Common myeloid progenitor, CD34-positive (primary cell): ENCODE data around the gene HOXC11.

ENCODE experiments used
- CTCF ChIA-PET: fragments of 350-600 bp; sonication (Branson Sonifier 250); formaldehyde crosslinking; loops from one replicate; lab custom pipeline; 2021; ENCODE audit warnings: antibody characterized with exemption; lab: Charles Lee
- POLR2A ChIA-PET: fragments of 350-600 bp; sonication (Branson Sonifier 250); formaldehyde crosslinking; loops from one replicate; lab custom pipeline; 2021; ENCODE audit warnings: antibody characterized with exemption; lab: Charles Lee
- DNase-seq, 3 donors: peaks; one replicate each; pipeline versions ENCODE4 v3.0.0 to v3.0.0-alpha.2; 2013
- H3K27ac ChIP-seq, 2 experiments: 1 replicate in 1 of 2; 2 replicates in 1 of 2; pipeline ENCODE4 v1.7.0; 2013; ENCODE audit warnings: inconsistent platforms in 2 of 2, low read length in 2 of 2, mild to moderate bottlenecking in 2 of 2, low read depth in 1 of 2, moderate library complexity in 1 of 2; ENCODE audit not compliant: severe bottlenecking in 2 of 2, insufficient read depth in 1 of 2, poor library complexity in 1 of 2
- H3K27me3 ChIP-seq, 5 experiments: replicated peaks in 2 of 5; 1 replicate in 3 of 5; 2 replicates in 2 of 5; pipeline versions ENCODE4 v1.6.1 to v1.7.0; 2013; ENCODE audit warnings: low read length in 4 of 5, mild to moderate bottlenecking in 2 of 5, moderate library complexity in 2 of 5, inconsistent platforms in 1 of 5; ENCODE audit not compliant: insufficient read depth in 5 of 5, control insufficient read depth in 4 of 5
- H3K36me3 ChIP-seq, 4 experiments: 1 replicate in 2 of 4; 2 replicates in 2 of 4; pipeline versions ENCODE4 v1.6.1 to v1.7.0; 2013; ENCODE audit warnings: low read length in 3 of 4, control low read depth in 1 of 4, mild to moderate bottlenecking in 1 of 4; ENCODE audit not compliant: control insufficient read depth in 4 of 4, insufficient read depth in 4 of 4
- H3K4me1 ChIP-seq, 4 experiments: 1 replicate in 3 of 4; 2 replicates in 1 of 4; pipeline versions ENCODE4 v1.6.1 to v1.7.1; 2013; ENCODE audit warnings: low read length in 3 of 4, mild to moderate bottlenecking in 3 of 4, control low read depth in 1 of 4, inconsistent platforms in 1 of 4, moderate library complexity in 1 of 4; ENCODE audit not compliant: control insufficient read depth in 4 of 4, insufficient read depth in 4 of 4; ENCODE audit errors: control extremely low read depth in 1 of 4
- H3K4me3 ChIP-seq, 7 experiments: 1 replicate in 4 of 7; 2 replicates in 3 of 7; pipeline versions ENCODE4 v1.5.1 to v1.7.0; 2013; ENCODE audit warnings: mild to moderate bottlenecking in 7 of 7, low read length in 6 of 7, moderate library complexity in 6 of 7, inconsistent platforms in 2 of 7, low read depth in 2 of 7, control low read depth in 1 of 7; ENCODE audit not compliant: insufficient read depth in 4 of 7, control insufficient read depth in 1 of 7; ENCODE audit errors: extremely low read depth in 1 of 7
- H3K9me3 ChIP-seq, 5 experiments: 1 replicate in 4 of 5; 2 replicates in 1 of 5; pipeline versions ENCODE4 v1.6.1 to v1.7.1; 2013; ENCODE audit warnings: low read length in 4 of 5, mild to moderate bottlenecking in 2 of 5, inconsistent platforms in 1 of 5, low read depth in 1 of 5, moderate library complexity in 1 of 5; ENCODE audit not compliant: control insufficient read depth in 4 of 5, insufficient read depth in 2 of 5; ENCODE audit errors: control extremely low read depth in 1 of 5
- WGBS: methylation state at CpG from one replicate; pipeline ENCODE4 v1.1.5; 2013; ENCODE audit not compliant: insufficient coverage; 5-methylcytosine and 5-hydroxymethylcytosine counted together

Gene HOXC11

DNA sequence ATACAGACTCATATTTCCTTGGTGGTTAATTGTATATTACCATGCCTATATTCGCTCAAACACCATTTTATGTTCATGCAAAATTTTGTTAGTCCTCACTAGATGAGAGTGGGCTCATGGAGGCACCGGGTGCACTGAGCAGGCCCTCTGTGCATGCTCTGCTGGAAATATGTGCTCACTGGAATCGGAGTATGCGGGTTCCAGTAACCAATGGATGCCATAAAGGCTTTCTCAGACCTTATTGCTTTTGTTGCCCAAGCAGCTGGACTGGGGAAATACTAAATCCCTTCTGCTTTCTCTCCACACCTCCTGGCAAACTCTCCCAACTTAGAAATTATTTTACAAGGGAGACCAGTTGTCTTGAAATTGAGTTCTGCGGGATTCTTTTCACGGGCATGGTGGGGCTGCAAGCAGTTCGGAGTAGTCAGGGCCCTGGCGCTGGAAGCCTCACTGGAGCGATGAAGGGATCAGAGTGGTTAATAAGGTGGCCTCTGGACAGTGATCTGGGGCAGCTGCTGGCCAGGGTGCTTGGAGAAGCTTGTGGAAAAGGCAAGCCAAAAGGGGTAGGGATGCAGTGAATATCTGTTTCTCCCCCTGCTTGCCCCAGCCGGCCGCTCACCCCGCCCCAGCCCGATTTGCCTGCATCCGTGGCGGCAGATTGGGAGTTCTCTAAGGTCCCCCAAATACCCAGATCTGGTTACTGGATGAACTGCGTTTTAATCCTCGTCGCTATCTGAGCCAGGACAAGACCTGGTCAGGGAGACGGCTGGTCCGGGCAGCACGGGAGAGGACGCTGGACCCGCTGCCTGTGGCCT lies 47.9 kb downstream of the HOXC11 start:
- POLR2A ChIA-PET: no interaction called here
- Histone ChIP-seq H3K27me3 (peaks cover 9 to 97% (median 47%) of the 10 kb centered on the region in 5 experiments), H3K36me3 (no peaks in the 10 kb centered on the region), H3K9me3 (peaks cover 0 to 4% (median 0%) of the 10 kb centered on the region in 5 experiments), H3K4me1 (peaks cover 0 to 15% (median 9%) of the 10 kb centered on the region in 4 experiments), H3K27ac (no peak overlapping the region), H3K4me3 (no peak overlapping the region)
- no peak for DNase-seq
- CTCF ChIA-PET: no interaction called here
- WGBS: 63% methylated on average over 16 of the region's 23 CpGs

DNA sequence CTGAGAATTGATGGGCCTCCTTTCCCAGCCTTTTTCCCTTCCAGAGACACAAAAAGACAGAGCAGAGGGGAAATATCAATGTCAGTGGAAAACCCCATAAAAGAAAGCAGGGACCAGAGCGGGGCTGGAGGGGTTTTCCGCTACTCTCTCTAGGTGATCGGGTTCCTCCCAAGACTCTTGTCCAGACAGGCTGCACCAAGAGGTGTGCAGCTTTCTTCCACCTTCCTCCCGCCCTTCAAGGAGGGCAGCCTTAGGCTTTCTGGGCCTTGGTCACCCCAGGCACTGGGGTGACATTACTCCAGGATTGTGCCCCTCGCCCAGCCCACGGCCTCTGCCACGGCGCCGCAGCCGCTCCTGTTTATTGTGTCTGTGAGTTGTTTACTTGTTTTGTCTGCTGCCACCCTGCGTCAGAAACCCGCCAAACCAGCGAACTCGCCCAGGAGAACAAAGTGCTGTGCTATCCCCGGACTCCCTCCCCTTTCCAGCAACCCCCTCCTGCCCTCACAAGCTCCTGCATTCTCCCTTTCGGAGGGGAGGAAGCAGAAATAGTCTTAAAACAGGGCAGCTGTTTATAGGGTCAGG lies 48.6 kb downstream of the HOXC11 start:
- H3K27ac ChIP-seq: no peak overlapping the region
- H3K4me1 ChIP-seq: peaks cover 0 to 15% (median 9%) of the 10 kb centered on the region in 4 experiments
- ChIA-PET CTCF (interaction anchor here (0.8 to 2.8 kb wide), 6 partner anchors 9 to 186 kb away, joined by 3 to 11 read pairs (median 4); no protein-coding TSS in a partner anchor), POLR2A (no interaction called here)
- no peak for DNase-seq
- H3K4me3 ChIP-seq: no peak overlapping the region
- H3K36me3 ChIP-seq: no peaks in the 10 kb centered on the region
- WGBS: 71% methylated on average over 6 of the region's 16 CpGs
- peaks cover 12 to 99% (median 48%) of the 10 kb centered on the region in 5 experiments for H3K27me3 ChIP-seq
- H3K9me3 ChIP-seq: peaks cover 0 to 2% (median 0%) of the 10 kb centered on the region in 5 experiments

DNA sequence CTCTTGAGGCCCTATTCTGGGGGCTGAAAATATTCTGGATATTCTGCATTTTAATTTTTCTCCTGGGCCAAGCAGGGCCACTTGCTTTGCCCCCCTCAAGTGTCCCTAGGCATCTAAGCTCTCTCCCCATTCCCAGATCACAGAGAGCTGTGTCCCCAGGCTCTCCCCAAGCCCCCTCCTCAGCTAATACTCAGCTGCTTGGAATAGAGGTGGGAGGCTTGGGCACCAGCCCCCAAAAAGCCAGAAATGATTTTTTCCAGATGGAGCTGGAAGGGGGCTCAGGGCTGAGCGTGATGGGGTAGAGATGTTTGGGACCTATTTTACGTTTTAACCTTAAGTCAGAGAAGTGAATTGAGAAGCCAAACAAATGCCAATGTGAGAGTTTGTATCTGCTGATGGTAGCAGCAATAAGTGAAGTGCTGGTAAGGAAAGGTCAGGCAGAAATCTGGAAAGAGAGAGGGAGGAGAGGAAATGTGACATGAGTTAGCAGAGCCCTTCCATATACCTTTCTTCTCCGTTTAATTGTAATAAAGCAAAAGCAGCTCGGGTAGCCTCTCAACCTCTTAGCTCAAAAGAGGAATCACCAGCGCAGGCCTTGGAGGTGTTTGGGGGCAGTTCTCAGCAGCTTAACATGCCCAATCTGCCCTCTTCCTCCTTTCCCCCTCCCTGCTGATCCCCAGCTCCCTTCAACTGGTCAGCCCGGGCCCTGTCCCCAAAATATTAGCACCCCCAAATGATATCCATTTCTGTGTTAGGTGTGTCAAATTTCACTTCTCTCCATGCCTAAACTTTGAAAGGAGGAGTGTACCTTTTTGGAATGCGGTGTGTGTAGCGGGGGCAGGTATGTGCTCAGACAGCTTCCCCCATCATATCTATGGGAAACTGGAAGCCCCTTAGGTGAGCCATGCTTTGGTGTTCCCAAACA lies 50.3 kb downstream of the HOXC11 start:
- Histone ChIP-seq H3K27ac (no peak overlapping the region), H3K4me1 (peaks cover 0 to 9% (median 3%) of the 10 kb centered on the region in 4 experiments), H3K36me3 (no peaks in the 10 kb centered on the region), H3K4me3 (no peak overlapping the region), H3K27me3 (peaks cover 26 to 99% (median 54%) of the 10 kb centered on the region in 5 experiments), H3K9me3 (no peaks in the 10 kb centered on the region)
- ChIA-PET POLR2A (interaction anchor here (0.5 kb wide), 2 partner anchors 9 to 14 kb away, joined by 3 read pairs; partner anchors contain the start of gene HOXC8), CTCF (interaction anchor here (0.7 to 2.8 kb wide), 11 partner anchors 8 to 184 kb away, joined by 3 to 15 read pairs (median 6); partner anchors contain the start of gene HOXC5)
- WGBS: 55% methylated on average over 5 of the region's 8 CpGs
- no peak for DNase-seq

DNA sequence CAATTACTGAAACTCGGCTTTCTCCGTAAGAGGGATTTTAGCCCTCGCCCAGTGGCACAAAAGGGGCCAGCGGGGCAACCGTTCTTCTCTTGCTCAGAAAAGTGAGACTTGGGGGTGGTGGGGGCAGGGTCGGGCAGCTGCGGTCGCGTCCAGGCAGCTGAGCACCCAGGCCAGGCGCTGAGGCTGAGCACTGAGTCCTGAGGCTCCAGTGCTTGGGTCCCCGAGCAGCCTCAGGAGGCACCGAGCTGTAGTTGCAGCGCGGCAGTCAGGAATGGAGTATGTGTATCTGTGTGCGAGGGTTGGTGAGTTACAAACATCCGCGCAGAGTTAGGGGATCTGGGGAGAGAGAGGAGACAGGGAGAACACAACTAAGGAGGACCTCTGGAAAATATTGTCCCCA lies 51.2 kb downstream of the HOXC11 start:
- CTCF ChIA-PET: interaction anchor here (0.8 to 2.8 kb wide), 10 partner anchors 8 to 184 kb away, joined by 3 to 15 read pairs (median 6); partner anchors contain the start of gene HOXC5
- WGBS: 35% methylated on average over 12 of the region's 17 CpGs
- H3K27me3 ChIP-seq: peaks cover 26 to 100% (median 58%) of the 10 kb centered on the region in 5 experiments
- no peaks in the 10 kb centered on the region for H3K36me3 ChIP-seq
- H3K27ac ChIP-seq: no peak overlapping the region
- POLR2A ChIA-PET: no interaction called here
- H3K9me3 ChIP-seq: no peaks in the 10 kb centered on the region
- no peak for DNase-seq
- peaks cover 0 to 4% (median 1%) of the 10 kb centered on the region in 4 experiments for H3K4me1 ChIP-seq
- no peak overlapping the region for H3K4me3 ChIP-seq

DNA sequence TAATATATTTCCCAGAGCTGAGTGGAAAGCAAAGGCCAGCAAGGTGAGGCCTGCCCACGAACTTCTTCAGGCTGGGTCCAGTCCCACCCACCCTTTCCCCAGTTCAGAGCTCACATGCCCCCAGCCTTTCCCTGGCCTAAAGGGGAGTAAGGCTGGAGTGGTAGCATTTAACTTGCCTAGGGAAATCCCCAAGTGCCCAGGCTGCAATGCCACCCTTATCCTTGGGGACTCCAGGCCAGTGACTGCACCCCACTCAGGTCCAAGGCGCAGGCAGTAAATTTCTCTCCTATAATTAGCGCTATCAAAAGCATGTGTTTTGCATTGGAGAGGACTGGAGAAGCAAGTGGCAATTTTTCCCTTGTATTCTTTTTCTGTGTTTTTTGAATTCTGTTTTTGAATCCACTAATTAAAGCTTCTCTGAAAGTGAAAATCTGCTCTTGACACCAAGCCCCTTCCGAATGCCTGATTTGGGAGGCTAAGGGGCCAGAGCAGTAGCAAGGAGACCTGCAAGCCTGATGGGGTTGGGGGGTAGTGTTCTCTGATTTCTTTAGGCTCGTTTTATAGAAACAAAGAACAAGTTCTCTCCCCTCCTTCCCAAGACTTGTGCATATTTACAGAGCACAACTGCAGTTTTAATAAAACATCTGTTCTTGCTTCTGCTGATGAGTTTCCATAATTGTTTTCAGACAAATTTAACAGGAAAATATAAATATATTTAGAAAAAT lies 51.8 kb downstream of the HOXC11 start:
- Histone ChIP-seq H3K36me3 (no peaks in the 10 kb centered on the region), H3K9me3 (no peaks in the 10 kb centered on the region), H3K4me1 (peaks cover 0 to 4% (median 0%) of the 10 kb centered on the region in 4 experiments), H3K27me3 (peaks cover 26 to 100% (median 56%) of the 10 kb centered on the region in 5 experiments), H3K27ac (no peak overlapping the region), H3K4me3 (no peak overlapping the region)
- ChIA-PET POLR2A (no interaction called here), CTCF (interaction anchor here (0.8 to 2.8 kb wide), 9 partner anchors 8 to 183 kb away, joined by 3 to 15 read pairs (median 5); partner anchors contain the start of gene HOXC5)
- 57% methylated on average over 3 of the region's 5 CpGs for WGBS
- DNase-seq: no peak
